Posterior vena cava (tissue), 2 donors: Measurements from ENCODE around the gene ARHGAP8. TPM values are rescaled to one million over a fixed set of nuclear protein-coding genes. Genes with fewer than 3 reads are reported as not detected.

Experiments
- DNase-seq: peaks from one replicate; pipeline ENCODE4 v3.0.0-alpha.2; 2020; ENCODE audit warnings: low spot score
- intact Hi-C, 2 donors: fragments of 100-400 bp; cut with DNase I; formaldehyde crosslinking; loops; one replicate each; pipeline versions ENCODE4 v1.14.1 to v1.14.2; 2022 to 2023
- long read RNA-seq, 2 donors: library from polyadenylated mRNA; unstranded; transcript quantifications; one replicate each; pipeline ENCODE4 v2.0.0, GENCODE V29; 2020 to 2021
- total RNA-seq, 2 donors: library from RNA; stranded (reverse); fragmentation: NEBNext Ultra II Directional; extraction: Animal tissue kit (Norgen Biotek cat#: 25700); gene quantifications; one replicate each; pipeline ENCODE4 v1.2.1, GENCODE V29; 2021
- donor health status: DM: yes; HTN: yes; CAD: no.
- donor health status: DM: yes; HTN: yes; CAD: no.

The ARHGAP8 gene
- total RNA-seq: 1 to 10 TPM; 1.4 TPM
- long read RNA-seq, donor 1, partial matches to known transcripts: 1 of 2 reads
- long read RNA-seq, donor 1, other reads (novel, unspliced or antisense): 1 of 2 reads
- long read RNA-seq, donor 2, partial matches to known transcripts: 0 of 1 reads
- long read RNA-seq, donor 2, other reads (novel, unspliced or antisense): 1 of 1 reads

- peak; percentile 64 for DNase-seq
- intact Hi-C loops: no loop called here
Observed at GRCh38 chr22:44752285-44753188, at the start of gene ARHGAP8. Gene ARHGAP8 (plus strand): TSS chr22:44752575. CDS start chr22:44786528, 33,953 bp downstream.

GRCh38 chr22:44703255-44703870, 49.0 kb upstream of the ARHGAP8 start:
- intact Hi-C loops: no loop called here

GRCh38 chr22:44704159-44705021, 48.0 kb upstream of the ARHGAP8 start:
- no peak for DNase-seq
- intact Hi-C loops: no loop called here

More at GRCh38 chr22:44703255-44703870, 49.0 kb upstream of the ARHGAP8 start:
- DNase-seq: no peak

- intact Hi-C loops: no loop called here
- no peak for DNase-seq
Observed at GRCh38 chr22:44705022-44705297, 47.4 kb upstream of the ARHGAP8 start.

- no peak for DNase-seq
- intact Hi-C loops: no loop called here
Observed at GRCh38 chr22:44706488-44706887, 45.9 kb upstream of the ARHGAP8 start.

GRCh38 chr22:44707178-44707577, 45.2 kb upstream of the ARHGAP8 start:
- no peak for DNase-seq
- intact Hi-C loops: no loop called here

GRCh38 chr22:44707752-44708151, 44.6 kb upstream of the ARHGAP8 start:
- intact Hi-C loops: no loop called here

GRCh38 chr22:44709881-44710392, 42.4 kb upstream of the ARHGAP8 start:
- DNase-seq: no peak
- intact Hi-C loops: no loop called here

More at GRCh38 chr22:44707752-44708151, 44.6 kb upstream of the ARHGAP8 start:
- DNase-seq: peak; percentile 73

- intact Hi-C loops: no loop called here
Observed at GRCh38 chr22:44710474-44711240, 41.7 kb upstream of the ARHGAP8 start.

GRCh38 chr22:44711241-44711560, 41.2 kb upstream of the ARHGAP8 start:
- intact Hi-C loops: no loop called here
- peak; percentile 72 for DNase-seq

More at GRCh38 chr22:44710474-44711240, 41.7 kb upstream of the ARHGAP8 start:
- no peak for DNase-seq

GRCh38 chr22:44711690-44712555, 40.5 kb upstream of the ARHGAP8 start:
- intact Hi-C loops: no loop called here
- no peak for DNase-seq

GRCh38 chr22:44712962-44713361, 39.4 kb upstream of the ARHGAP8 start:
- no peak for DNase-seq
- intact Hi-C loops: no loop called here

- intact Hi-C loops: no loop called here
- DNase-seq: no peak
Observed at GRCh38 chr22:44714703-44715350, 37.5 kb upstream of the ARHGAP8 start.

- intact Hi-C loops: no loop called here
- no peak for DNase-seq
Observed at GRCh38 chr22:44718418-44718817, 34.0 kb upstream of the ARHGAP8 start.

GRCh38 chr22:44719586-44720368, 32.6 kb upstream of the ARHGAP8 start:
- no peak for DNase-seq
- intact Hi-C loops: no loop called here

- DNase-seq: no peak
- intact Hi-C loops: no loop called here
Observed at GRCh38 chr22:44721213-44721612, 31.2 kb upstream of the ARHGAP8 start.

- no peak for DNase-seq
- intact Hi-C loops: no loop called here
Observed at GRCh38 chr22:44722611-44723010, 29.8 kb upstream of the ARHGAP8 start.
